HepG2 (cell line): Measurements from ENCODE around the gene PLCB2. TPM values are rescaled to one million over a fixed set of nuclear protein-coding genes. Genes with fewer than 3 reads are reported as not detected.
A peak's percentile ranks its signal among the peaks of the same experiment; 100 is the strongest.

Experiments
- FOXM1 ChIP-seq: sonication (generic); formaldehyde crosslinking; IDR thresholded peaks from 2 replicates; pipeline ENCODE4 v1.5.0; 2020; ENCODE audit warnings: missing genetic modification reagents
- GATAD1 ChIP-seq: IDR thresholded peaks from 2 replicates; pipeline ENCODE4 v1.6.1; 2016; ENCODE audit warnings: missing genetic modification reagents, missing compliant biosample characterization
- IRF2 ChIP-seq: IDR thresholded peaks from 2 replicates; pipeline ENCODE4 v1.6.1; 2018; ENCODE audit warnings: missing genetic modification reagents, missing compliant biosample characterization
- NCOA2 ChIP-seq: sonication (generic); formaldehyde crosslinking; IDR thresholded peaks from 2 replicates; pipeline ENCODE4 v1.8.0; 2022; ENCODE audit warnings: inconsistent platforms
- NR1H2 ChIP-seq: sonication (generic); formaldehyde crosslinking; IDR thresholded peaks from 2 replicates; pipeline ENCODE4 v1.8.1; 2022; ENCODE audit warnings: low read depth, missing genetic modification reagents, borderline replicate concordance
- RFXANK ChIP-seq: IDR thresholded peaks from 2 replicates; pipeline ENCODE4 v1.6.1; 2016
- SRF ChIP-seq: IDR thresholded peaks from 2 replicates; pipeline ENCODE4 v1.6.1; 2011; ENCODE audit warnings: mild to moderate bottlenecking, low read depth, low read length, moderate library complexity
- SUZ12 ChIP-seq: fragments of 150-350 bp; IDR thresholded peaks from 2 replicates; pipeline ENCODE4 v1.6.1; 2014; ENCODE audit warnings: low read depth, low read length
- ZMYM4 ChIP-seq: sonication (generic); formaldehyde crosslinking; IDR thresholded peaks from 2 replicates; pipeline ENCODE4 v1.8.1; 2023; ENCODE audit warnings: mild to moderate bottlenecking, missing genetic modification reagents
- ZNF629 ChIP-seq: sonication (generic); formaldehyde crosslinking; conservative IDR thresholded peaks from 2 replicates; pipeline ENCODE4 v1.5.0; 2020; ENCODE audit warnings: missing genetic modification reagents
- ZNF777 ChIP-seq: sonication (generic); formaldehyde crosslinking; IDR thresholded peaks from 2 replicates; pipeline ENCODE4 v1.4.0; 2020; ENCODE audit warnings: missing genetic modification reagents
- ZSCAN25 ChIP-seq: sonication (generic); formaldehyde crosslinking; IDR thresholded peaks from 2 replicates; pipeline ENCODE4 v1.8.0; 2022; ENCODE audit warnings: mild to moderate bottlenecking, missing genetic modification reagents
- polyA plus RNA-seq, 8 experiments: library from polyadenylated mRNA; depleted of rRNA in 3 of 8; stranded (reverse) in 7 of 8; unstranded in 1 of 8; fragments of >200 nt; fragmentation: Illumina TruSeq in 4 of 8; extraction: Trizol in 4 of 8; gene quantifications; 2 replicates each; pipeline versions ENCODE4 v1.2.1 to v1.2.3, GENCODE V29; 2011 to 2016; ENCODE audit warnings: low read depth in 4 of 8, missing spikeins in 1 of 8, mixed read lengths in 1 of 8; ENCODE audit not compliant: insufficient read depth in 1 of 8
- total RNA-seq, 5 experiments: library from RNA; depleted of rRNA; stranded (reverse); fragments of >200 nt; fragmentation: Illumina TruSeq; extraction: Trizol; gene quantifications; 2 replicates each; pipeline ENCODE4 v1.2.3, GENCODE V29; 2016; ENCODE audit warnings: low read depth in 1 of 5
- TF ChIP-seq, protein P1 (sequence below): sonication (generic); formaldehyde crosslinking; IDR thresholded peaks from 2 replicates; pipeline ENCODE4 v1.5.0; 2020; ENCODE audit warnings: mild to moderate bottlenecking, missing genetic modification reagents
- TF ChIP-seq, protein P2 (sequence below): sonication (generic); formaldehyde crosslinking; IDR thresholded peaks from 2 replicates; pipeline ENCODE4 v1.5.0; 2020; ENCODE audit warnings: mild to moderate bottlenecking, missing genetic modification reagents, borderline replicate concordance
- TF ChIP-seq, protein P3 (sequence below): sonication (generic); formaldehyde crosslinking; IDR thresholded peaks from 2 replicates; pipeline ENCODE4 v1.8.1; 2023; ENCODE audit warnings: mild to moderate bottlenecking, missing genetic modification reagents
- TF ChIP-seq, protein P4 (sequence below): sonication (generic); formaldehyde crosslinking; conservative IDR thresholded peaks from 2 replicates; pipeline ENCODE4 v1.8.0; 2022; ENCODE audit warnings: low read depth, missing genetic modification reagents
- TF ChIP-seq, protein P5 (sequence below): sonication (generic); formaldehyde crosslinking; IDR thresholded peaks from 2 replicates; pipeline ENCODE4 v1.4.0; 2020; ENCODE audit warnings: missing genetic modification reagents, borderline replicate concordance
- TF ChIP-seq, protein P6 (sequence below): sonication (generic); formaldehyde crosslinking; IDR thresholded peaks from 2 replicates; pipeline ENCODE4 v1.5.0; 2020; ENCODE audit warnings: missing genetic modification reagents, mild to moderate bottlenecking, borderline replicate concordance

PLCB2 gene
- total and polyA plus RNA-seq, 2 of the 13 experiments (the other 11 are each of a cell fraction or from before 2014, with no cell fraction given), result 0.11 TPM; not detected in 1

DNA sequence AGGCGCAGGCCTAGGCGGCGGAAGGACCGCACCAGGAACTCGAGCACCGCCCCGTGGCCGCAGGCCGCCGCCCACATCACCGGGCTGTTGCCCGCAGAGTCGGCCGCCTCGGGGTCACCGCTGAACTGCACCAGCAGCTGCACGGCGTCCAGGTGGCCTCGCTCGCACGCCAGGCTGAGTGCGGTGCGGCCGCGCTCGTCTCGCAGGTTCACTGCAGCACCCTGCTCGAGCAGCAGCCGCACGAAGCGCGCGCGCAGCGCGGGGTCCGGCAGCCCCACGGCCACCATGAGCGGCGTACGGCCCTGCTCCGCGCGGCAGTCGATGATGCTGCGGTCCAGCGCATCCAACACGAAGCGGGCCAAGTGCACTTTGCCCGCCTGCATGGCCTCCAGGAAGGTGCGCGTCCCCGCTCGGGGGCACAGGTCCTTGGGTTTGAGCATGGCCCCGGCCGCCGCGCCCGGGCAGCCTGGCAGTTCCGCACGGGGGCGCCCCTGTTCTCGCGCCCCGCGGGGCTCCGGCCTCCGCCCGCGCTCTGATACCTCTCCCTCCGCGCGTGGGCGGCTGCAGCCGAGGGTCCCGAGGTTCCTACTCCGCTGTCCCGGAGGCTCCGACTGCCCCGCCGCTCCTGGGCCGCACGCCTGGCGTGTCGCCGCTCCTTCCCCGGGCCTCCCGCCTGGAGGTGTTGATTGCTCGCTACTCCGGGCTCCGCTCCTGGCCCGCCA is 25.4 kb downstream of the PLCB2 start (continued):
- TF ChIP-seq, protein P1, sequence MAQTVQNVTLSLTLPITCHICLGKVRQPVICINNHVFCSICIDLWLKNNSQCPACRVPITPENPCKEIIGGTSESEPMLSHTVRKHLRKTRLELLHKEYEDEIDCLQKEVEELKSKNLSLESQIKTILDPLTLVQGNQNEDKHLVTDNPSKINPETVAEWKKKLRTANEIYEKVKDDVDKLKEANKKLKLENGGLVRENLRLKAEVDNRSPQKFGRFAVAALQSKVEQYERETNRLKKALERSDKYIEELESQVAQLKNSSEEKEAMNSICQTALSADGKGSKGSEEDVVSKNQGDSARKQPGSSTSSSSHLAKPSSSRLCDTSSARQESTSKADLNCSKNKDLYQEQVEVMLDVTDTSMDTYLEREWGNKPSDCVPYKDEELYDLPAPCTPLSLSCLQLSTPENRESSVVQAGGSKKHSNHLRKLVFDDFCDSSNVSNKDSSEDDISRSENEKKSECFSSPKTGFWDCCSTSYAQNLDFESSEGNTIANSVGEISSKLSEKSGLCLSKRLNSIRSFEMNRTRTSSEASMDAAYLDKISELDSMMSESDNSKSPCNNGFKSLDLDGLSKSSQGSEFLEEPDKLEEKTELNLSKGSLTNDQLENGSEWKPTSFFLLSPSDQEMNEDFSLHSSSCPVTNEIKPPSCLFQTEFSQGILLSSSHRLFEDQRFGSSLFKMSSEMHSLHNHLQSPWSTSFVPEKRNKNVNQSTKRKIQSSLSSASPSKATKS, result no peak
- TF ChIP-seq, protein P2, sequence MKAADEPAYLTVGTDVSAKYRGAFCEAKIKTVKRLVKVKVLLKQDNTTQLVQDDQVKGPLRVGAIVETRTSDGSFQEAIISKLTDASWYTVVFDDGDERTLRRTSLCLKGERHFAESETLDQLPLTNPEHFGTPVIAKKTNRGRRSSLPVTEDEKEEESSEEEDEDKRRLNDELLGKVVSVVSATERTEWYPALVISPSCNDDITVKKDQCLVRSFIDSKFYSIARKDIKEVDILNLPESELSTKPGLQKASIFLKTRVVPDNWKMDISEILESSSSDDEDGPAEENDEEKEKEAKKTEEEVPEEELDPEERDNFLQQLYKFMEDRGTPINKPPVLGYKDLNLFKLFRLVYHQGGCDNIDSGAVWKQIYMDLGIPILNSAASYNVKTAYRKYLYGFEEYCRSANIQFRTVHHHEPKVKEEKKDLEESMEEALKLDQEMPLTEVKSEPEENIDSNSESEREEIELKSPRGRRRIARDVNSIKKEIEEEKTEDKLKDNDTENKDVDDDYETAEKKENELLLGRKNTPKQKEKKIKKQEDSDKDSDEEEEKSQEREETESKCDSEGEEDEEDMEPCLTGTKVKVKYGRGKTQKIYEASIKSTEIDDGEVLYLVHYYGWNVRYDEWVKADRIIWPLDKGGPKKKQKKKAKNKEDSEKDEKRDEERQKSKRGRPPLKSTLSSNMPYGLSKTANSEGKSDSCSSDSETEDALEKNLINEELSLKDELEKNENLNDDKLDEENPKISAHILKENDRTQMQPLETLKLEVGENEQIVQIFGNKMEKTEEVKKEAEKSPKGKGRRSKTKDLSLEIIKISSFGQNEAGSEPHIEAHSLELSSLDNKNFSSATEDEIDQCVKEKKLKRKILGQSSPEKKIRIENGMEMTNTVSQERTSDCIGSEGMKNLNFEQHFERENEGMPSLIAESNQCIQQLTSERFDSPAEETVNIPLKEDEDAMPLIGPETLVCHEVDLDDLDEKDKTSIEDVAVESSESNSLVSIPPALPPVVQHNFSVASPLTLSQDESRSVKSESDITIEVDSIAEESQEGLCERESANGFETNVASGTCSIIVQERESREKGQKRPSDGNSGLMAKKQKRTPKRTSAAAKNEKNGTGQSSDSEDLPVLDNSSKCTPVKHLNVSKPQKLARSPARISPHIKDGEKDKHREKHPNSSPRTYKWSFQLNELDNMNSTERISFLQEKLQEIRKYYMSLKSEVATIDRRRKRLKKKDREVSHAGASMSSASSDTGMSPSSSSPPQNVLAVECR, result peak; percentile 11; the same call in 1 of the 2 replicates
- TF ChIP-seq RFXANK (CRISPR knock-in tag), result no peak
- no peak for TF ChIP-seq ZNF629 (CRISPR knock-in tag)
- 0 out of 2 replicates have a peak, but pooled peaks have one; percentile 21 for TF ChIP-seq NR1H2 (CRISPR knock-in tag)
- TF ChIP-seq, protein P3, sequence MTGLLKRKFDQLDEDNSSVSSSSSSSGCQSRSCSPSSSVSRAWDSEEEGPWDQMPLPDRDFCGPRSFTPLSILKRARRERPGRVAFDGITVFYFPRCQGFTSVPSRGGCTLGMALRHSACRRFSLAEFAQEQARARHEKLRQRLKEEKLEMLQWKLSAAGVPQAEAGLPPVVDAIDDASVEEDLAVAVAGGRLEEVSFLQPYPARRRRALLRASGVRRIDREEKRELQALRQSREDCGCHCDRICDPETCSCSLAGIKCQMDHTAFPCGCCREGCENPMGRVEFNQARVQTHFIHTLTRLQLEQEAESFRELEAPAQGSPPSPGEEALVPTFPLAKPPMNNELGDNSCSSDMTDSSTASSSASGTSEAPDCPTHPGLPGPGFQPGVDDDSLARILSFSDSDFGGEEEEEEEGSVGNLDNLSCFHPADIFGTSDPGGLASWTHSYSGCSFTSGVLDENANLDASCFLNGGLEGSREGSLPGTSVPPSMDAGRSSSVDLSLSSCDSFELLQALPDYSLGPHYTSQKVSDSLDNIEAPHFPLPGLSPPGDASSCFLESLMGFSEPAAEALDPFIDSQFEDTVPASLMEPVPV, result no peak
- TF ChIP-seq SUZ12, result no peak
- TF ChIP-seq ZNF777 (CRISPR knock-in tag), result peak; percentile 90
- no peak for TF ChIP-seq FOXM1 (CRISPR knock-in tag)
- TF ChIP-seq ZMYM4, result 0 out of 2 replicates have a peak, but pooled peaks have one; percentile 21
- no peak for TF ChIP-seq ZSCAN25 (CRISPR knock-in tag)
- TF ChIP-seq NCOA2 (CRISPR knock-in tag), result no peak
- TF ChIP-seq, protein P4, sequence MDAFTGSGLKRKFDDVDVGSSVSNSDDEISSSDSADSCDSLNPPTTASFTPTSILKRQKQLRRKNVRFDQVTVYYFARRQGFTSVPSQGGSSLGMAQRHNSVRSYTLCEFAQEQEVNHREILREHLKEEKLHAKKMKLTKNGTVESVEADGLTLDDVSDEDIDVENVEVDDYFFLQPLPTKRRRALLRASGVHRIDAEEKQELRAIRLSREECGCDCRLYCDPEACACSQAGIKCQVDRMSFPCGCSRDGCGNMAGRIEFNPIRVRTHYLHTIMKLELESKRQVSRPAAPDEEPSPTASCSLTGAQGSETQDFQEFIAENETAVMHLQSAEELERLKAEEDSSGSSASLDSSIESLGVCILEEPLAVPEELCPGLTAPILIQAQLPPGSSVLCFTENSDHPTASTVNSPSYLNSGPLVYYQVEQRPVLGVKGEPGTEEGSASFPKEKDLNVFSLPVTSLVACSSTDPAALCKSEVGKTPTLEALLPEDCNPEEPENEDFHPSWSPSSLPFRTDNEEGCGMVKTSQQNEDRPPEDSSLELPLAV (CRISPR knock-in tag), result no peak
- TF ChIP-seq, protein P5, sequence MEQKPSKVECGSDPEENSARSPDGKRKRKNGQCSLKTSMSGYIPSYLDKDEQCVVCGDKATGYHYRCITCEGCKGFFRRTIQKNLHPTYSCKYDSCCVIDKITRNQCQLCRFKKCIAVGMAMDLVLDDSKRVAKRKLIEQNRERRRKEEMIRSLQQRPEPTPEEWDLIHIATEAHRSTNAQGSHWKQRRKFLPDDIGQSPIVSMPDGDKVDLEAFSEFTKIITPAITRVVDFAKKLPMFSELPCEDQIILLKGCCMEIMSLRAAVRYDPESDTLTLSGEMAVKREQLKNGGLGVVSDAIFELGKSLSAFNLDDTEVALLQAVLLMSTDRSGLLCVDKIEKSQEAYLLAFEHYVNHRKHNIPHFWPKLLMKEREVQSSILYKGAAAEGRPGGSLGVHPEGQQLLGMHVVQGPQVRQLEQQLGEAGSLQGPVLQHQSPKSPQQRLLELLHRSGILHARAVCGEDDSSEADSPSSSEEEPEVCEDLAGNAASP, result no peak
- TF ChIP-seq, protein P6, sequence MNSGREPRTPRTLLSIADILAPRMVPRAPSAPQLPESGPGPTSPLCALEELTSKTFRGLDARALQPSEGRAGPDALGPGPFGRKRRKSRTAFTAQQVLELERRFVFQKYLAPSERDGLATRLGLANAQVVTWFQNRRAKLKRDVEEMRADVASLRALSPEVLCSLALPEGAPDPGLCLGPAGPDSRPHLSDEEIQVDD (CRISPR knock-in tag), result no peak
- TF ChIP-seq SRF, result no peak
- no peak for TF ChIP-seq IRF2
- no peak for TF ChIP-seq GATAD1 (CRISPR knock-in tag)
